DOHH2 (cell line): ENCODE data around the gene SPATA19.

Experiments used
- EZH2phosphoT487 ChIP-seq: fragments of 200-600 bp; sonication (generic); IDR thresholded peaks from 2 replicates; pipeline ENCODE4 v1.6.1; 2017; ENCODE audit warnings: borderline replicate concordance, mild to moderate bottlenecking, antibody characterized with exemption, low read length, moderate library complexity, mixed read lengths
- TF ChIP-seq, protein P1 (sequence below): fragments of 200-600 bp; sonication (generic); IDR thresholded peaks from one replicate; pipeline ENCODE4 v1.5.1; 2014; ENCODE audit warnings: antibody characterized with exemption, mild to moderate bottlenecking, low read depth, low read length; ENCODE audit not compliant: poor library complexity, severe bottlenecking

DNA sequence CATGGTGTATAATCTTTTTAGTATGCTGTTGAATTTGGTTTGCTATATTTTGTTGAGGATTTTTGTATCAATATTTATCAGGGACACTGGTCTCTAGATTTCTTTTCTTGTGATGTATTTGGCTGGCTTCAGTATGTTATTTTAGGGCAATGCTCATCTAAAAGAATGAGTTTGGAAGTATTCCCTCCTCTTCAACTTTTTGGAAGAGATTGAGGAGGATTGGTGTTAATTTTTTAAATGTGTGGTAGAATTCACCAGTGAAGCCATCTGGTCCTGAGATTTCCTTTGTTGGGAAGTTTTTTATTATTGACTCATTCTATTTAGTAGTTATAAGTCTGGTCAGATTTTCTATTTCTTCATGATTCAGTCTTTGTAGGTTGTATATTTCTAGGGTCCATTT lies 22.1 kb upstream of the SPATA19 start:
- no peak for TF ChIP-seq EZH2phosphoT487
- TF ChIP-seq, protein P1, sequence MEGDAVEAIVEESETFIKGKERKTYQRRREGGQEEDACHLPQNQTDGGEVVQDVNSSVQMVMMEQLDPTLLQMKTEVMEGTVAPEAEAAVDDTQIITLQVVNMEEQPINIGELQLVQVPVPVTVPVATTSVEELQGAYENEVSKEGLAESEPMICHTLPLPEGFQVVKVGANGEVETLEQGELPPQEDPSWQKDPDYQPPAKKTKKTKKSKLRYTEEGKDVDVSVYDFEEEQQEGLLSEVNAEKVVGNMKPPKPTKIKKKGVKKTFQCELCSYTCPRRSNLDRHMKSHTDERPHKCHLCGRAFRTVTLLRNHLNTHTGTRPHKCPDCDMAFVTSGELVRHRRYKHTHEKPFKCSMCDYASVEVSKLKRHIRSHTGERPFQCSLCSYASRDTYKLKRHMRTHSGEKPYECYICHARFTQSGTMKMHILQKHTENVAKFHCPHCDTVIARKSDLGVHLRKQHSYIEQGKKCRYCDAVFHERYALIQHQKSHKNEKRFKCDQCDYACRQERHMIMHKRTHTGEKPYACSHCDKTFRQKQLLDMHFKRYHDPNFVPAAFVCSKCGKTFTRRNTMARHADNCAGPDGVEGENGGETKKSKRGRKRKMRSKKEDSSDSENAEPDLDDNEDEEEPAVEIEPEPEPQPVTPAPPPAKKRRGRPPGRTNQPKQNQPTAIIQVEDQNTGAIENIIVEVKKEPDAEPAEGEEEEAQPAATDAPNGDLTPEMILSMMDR = no peak
